H1 (cell line): ENCODE measurements around the gene NUP133. TPM values are rescaled to one million over a fixed set of nuclear protein-coding genes. Genes with fewer than 3 reads are reported as not detected.

Source experiments
- BACH1 ChIP-seq: IDR thresholded peaks from 2 replicates; pipeline ENCODE4 v1.6.1; 2012; ENCODE audit warnings: low read length, improper control_type of control experiment
- BCL11A ChIP-seq, 2 experiments: IDR thresholded peaks; one replicate each; pipeline ENCODE4 v1.6.1; 2011; ENCODE audit warnings: low read depth in 2 of 2, low read length in 2 of 2, mild to moderate bottlenecking in 2 of 2
- CBX5 ChIP-seq: fragments of 300-800, 300-1000 bp; sonication (generic); IDR thresholded peaks from 2 replicates; pipeline ENCODE4 v1.7.1; 2016; ENCODE audit warnings: antibody characterized with exemption, low read length, low read depth
- CEBPB ChIP-seq: IDR thresholded peaks from 2 replicates; pipeline ENCODE4 v1.6.1; 2012; ENCODE audit warnings: low read depth, low read length
- CHD2 ChIP-seq: IDR thresholded peaks from 2 replicates; pipeline ENCODE4 v1.6.1; 2012; ENCODE audit warnings: low read length, improper control_type of control experiment
- EZH2 ChIP-seq: fragments of 200-600 bp; sonication (generic); IDR thresholded peaks from 2 replicates; pipeline ENCODE4 v1.7.1; 2012; ENCODE audit warnings: low read depth, mild to moderate bottlenecking, moderate library complexity, low read length, inconsistent platforms; ENCODE audit not compliant: severe bottlenecking
- FOSL1 ChIP-seq: IDR thresholded peaks from 2 replicates; pipeline ENCODE4 v1.6.1; 2011; ENCODE audit warnings: mild to moderate bottlenecking, low read depth, low read length, moderate library complexity; ENCODE audit not compliant: insufficient read depth
- KDM4A ChIP-seq: IDR thresholded peaks from one replicate; pipeline ENCODE4 v1.7.1; 2012; ENCODE audit warnings: low read depth, mild to moderate bottlenecking, moderate library complexity, low read length, inconsistent platforms; ENCODE audit not compliant: severe bottlenecking
- MAX ChIP-seq: IDR thresholded peaks from 2 replicates; pipeline ENCODE4 v1.6.1; 2012; ENCODE audit warnings: inconsistent platforms
- NANOG ChIP-seq: IDR thresholded peaks from 2 replicates; pipeline ENCODE4 v1.6.1; 2011; ENCODE audit warnings: low read length, low read depth, mild to moderate bottlenecking, inconsistent platforms; ENCODE audit not compliant: insufficient read depth, poor library complexity, severe bottlenecking
- POLR2A ChIP-seq, 2 experiments: IDR thresholded peaks; 1 replicate in 1 of 2; 2 replicates in 1 of 2; pipeline ENCODE4 v1.6.1; 2011; ENCODE audit warnings: low read depth in 2 of 2, low read length in 2 of 2, mild to moderate bottlenecking in 2 of 2; ENCODE audit errors: control extremely low read depth in 1 of 2
- POU5F1 ChIP-seq: IDR thresholded peaks from 2 replicates; pipeline ENCODE4 v1.6.1; 2011; ENCODE audit warnings: low read depth, mild to moderate bottlenecking, low read length, moderate library complexity
- RBBP5 ChIP-seq: IDR thresholded peaks from 2 replicates; pipeline ENCODE4 v1.7.1; 2012; ENCODE audit warnings: low read depth, mild to moderate bottlenecking, inconsistent platforms, low read length, moderate library complexity, borderline replicate concordance
- SAP30 ChIP-seq: fragments of 300-600 bp; sonication (generic); IDR thresholded peaks from 2 replicates; pipeline ENCODE4 v1.7.1; 2012; ENCODE audit warnings: low read length, moderate library complexity, mild to moderate bottlenecking, inconsistent platforms; ENCODE audit not compliant: insufficient read depth, insufficient replicate concordance
- SIN3A ChIP-seq, 2 experiments: IDR thresholded peaks in 1 of 2; conservative IDR thresholded peaks in 1 of 2; 2 replicates each; pipeline ENCODE4 v1.6.1; 2011 to 2012; ENCODE audit warnings: low read length in 2 of 2, improper control_type of control experiment in 1 of 2, low read depth in 1 of 2, mild to moderate bottlenecking in 1 of 2
- SIRT6 ChIP-seq: IDR thresholded peaks from one replicate; pipeline ENCODE4 v1.7.1; 2012; ENCODE audit warnings: low read length, inconsistent platforms
- SP4 ChIP-seq: IDR thresholded peaks from 2 replicates; pipeline ENCODE4 v1.6.1; 2012; ENCODE audit warnings: low read length, inconsistent platforms
- TCF12 ChIP-seq: IDR thresholded peaks from 2 replicates; pipeline ENCODE4 v1.6.1; 2011; ENCODE audit warnings: low read depth, mild to moderate bottlenecking, low read length
- TEAD4 ChIP-seq: IDR thresholded peaks from 2 replicates; pipeline ENCODE4 v1.6.1; 2012; ENCODE audit warnings: low read depth, low read length, inconsistent platforms, mixed read lengths
- USF2 ChIP-seq: IDR thresholded peaks from 2 replicates; pipeline ENCODE4 v1.6.1; 2011; ENCODE audit warnings: low read length, improper control_type of control experiment
- YY1 ChIP-seq: IDR thresholded peaks from 2 replicates; pipeline ENCODE4 v1.6.1; 2011; ENCODE audit warnings: low read depth, mild to moderate bottlenecking, low read length
- polyA plus RNA-seq, 7 experiments: library from polyadenylated mRNA; depleted of rRNA in 3 of 7; stranded (reverse) in 5 of 7; unstranded in 2 of 7; fragments of >200 nt in 5 of 7; fragments of 200-250 nt in 2 of 7; gene quantifications; 1 replicate in 5 of 7; 2 replicates in 1 of 7; 4 replicates in 1 of 7; pipeline versions ENCODE4 v1.2.1 to v1.2.3, GENCODE V29; 2011 to 2013; ENCODE audit warnings: missing spikeins in 2 of 7, mixed read lengths in 2 of 7
- total RNA-seq: library from RNA; stranded (reverse); fragmentation: NEBNext Ultra II Directional; extraction: Animal tissue kit (Norgen Biotek cat#: 25700); gene quantifications from 2 replicates; pipeline ENCODE4 v1.2.1, GENCODE V29; 2021

NUP133 gene
- total and polyA plus RNA-seq, 2 of the 8 experiments (the other 6 are each of a cell fraction or from before 2014, with no cell fraction given): 20.6 to 72.1 TPM

DNA sequence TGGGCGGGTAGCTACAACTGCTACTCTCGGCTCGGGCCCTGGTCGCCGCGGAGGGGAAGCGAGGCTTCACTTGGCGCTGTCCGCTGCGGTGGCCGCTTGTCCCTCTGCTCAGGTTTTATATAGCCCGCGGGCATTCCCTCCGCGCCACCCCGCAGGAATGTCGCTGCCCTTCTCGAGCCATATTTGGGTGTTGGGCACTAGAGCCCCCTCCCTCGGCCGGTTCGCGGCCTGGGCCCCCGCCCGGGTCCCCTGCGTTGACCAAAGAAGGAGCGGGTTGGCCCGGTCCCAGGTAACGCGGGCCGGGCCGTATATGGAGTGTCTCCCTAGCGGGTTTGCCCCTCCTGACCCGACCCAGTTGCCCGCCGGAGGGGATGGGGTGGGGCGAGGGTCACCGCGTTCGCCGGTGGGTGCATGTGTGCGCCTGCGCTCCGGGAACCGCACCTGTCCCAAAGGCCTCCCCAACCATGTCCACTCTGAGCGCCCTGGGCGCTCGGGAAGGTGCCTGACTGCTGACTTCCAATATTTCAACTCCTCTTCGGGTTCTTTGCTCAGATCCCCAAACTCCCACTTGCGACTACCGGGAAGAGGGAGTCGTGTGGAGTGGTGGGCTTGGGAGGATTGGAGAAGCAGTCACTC, 74.0 kb downstream of the NUP133 start, which contains the start of gene ACTA1 (continued):
- no peak for TF ChIP-seq KDM4A
- no peak for TF ChIP-seq SP4
- no peak; a peak in 1 of 4 replicates for TF ChIP-seq SIN3A (conservative IDR thresholded peaks at IDR 0.05 in 1 of 2, IDR thresholded peaks at IDR 0.05 in 1 of 2; ENCODE audit: low read depth in 1 of 2, low read length in 2 of 2)
- TF ChIP-seq BCL11A (IDR thresholded peaks at IDR 0.05; ENCODE audit: low read depth in 2 of 2, low read length in 2 of 2): no peak
- TF ChIP-seq SAP30: no peak
- TF ChIP-seq TCF12: no peak
- TF ChIP-seq MAX: no peak
- TF ChIP-seq RBBP5: peak; percentile 56; the same call in 1 of the 2 replicates
- TF ChIP-seq USF2: no peak
- TF ChIP-seq BACH1: no peak
- TF ChIP-seq POLR2A (IDR thresholded peaks at IDR 0.05; ENCODE audit: control extremely low read depth in 1 of 2, low read depth in 2 of 2, low read length in 2 of 2): peak in 1 of 2 experiments; percentile 47; a peak in 1 of 3 replicates
- no peak for TF ChIP-seq YY1
- TF ChIP-seq FOSL1: no peak
- no peak for TF ChIP-seq CEBPB
- no peak for TF ChIP-seq CBX5
- TF ChIP-seq EZH2: peak; percentile 49
- TF ChIP-seq CHD2: no peak
- TF ChIP-seq POU5F1: no peak
- TF ChIP-seq TEAD4: peak; percentile 75; the same call in 1 of the 2 replicates
- no peak for TF ChIP-seq SIRT6
- no peak for TF ChIP-seq NANOG
- TF ChIP-seq, all 59 proteins: peak for 10
